Measurements from ENCODE around the gene MIPOL1. TPM values are rescaled to one million over a fixed set of nuclear protein-coding genes. Genes with fewer than 3 reads are reported as not detected.

The MIPOL1 gene
- total and polyA plus RNA-seq, 4 donors, result 0.51 to 6.6 (median 1.9) TPM

DNA sequence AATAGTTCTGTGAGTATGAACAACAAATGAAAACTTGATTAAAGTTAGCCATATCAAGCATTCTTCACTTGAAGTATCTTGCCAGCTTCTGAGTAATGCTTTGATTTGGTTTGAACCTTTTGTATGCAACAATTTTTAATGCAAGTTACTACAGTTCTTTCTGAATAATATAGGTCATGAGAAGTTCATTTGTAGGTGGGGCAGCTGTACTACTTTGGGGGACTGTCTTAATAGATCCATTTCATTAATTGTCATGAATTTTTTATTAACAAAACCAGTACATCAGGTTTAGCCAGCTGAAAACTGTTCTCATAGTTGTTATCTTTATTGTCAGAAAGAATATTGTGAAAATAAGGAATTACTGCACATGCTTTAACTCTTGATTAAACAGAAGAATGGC is 254.6 kb downstream of the MIPOL1 start:
- H3K27me3 ChIP-seq (ENCODE audit: control insufficient read depth in 4 of 4, insufficient read depth in 4 of 4, low read length in 3 of 4), result no peaks in the 10 kb centered on the region
- no peak overlapping the region for H3K4me3 ChIP-seq (ENCODE audit: low read depth in 1 of 3, low read length in 3 of 3)
- no peak for DNase-seq (ENCODE audit: low spot score)

DNA sequence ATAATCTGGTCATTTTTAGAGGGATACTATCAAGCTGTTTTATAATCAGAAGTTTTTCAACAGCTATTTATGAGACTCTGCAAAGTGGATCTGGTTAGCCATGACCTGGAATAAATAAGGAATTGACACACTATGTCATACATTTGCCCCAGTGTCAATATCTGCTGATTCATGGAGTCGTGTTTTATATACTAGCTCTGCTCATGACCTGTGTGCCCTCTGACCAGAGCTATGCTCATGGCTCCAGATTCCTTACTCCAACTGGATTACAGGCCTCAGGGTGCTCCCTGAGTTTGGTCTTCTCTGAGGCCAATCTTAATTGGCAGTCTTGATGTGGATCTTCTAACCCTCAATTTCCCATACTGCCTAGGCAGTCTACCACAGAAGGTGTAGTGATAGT is 256.2 kb downstream of the MIPOL1 start:
- Histone ChIP-seq H3K27me3 (ENCODE audit: control insufficient read depth in 4 of 4, insufficient read depth in 4 of 4, low read length in 3 of 4) (no peaks in the 10 kb centered on the region), H3K9me3 (ENCODE audit: control insufficient read depth in 4 of 4, low read length in 3 of 4) (no peaks in the 10 kb centered on the region), H3K4me3 (ENCODE audit: low read depth in 1 of 3, low read length in 3 of 3) (no peak overlapping the region), H3K4me1 (ENCODE audit: control insufficient read depth in 4 of 4, insufficient read depth in 4 of 4, low read length in 3 of 4) (no peaks in the 10 kb centered on the region), H3K9ac (ENCODE audit: low read depth in 1 of 2, low read length in 2 of 2) (no peak overlapping the region), H3K27ac (ENCODE audit: low read depth in 1 of 2, low read length in 2 of 2) (no peak overlapping the region), H3K36me3 (ENCODE audit: control insufficient read depth in 4 of 4, insufficient read depth in 3 of 4, low read depth in 1 of 4, low read length in 3 of 4) (no peaks in the 10 kb centered on the region)
- no peak for DNase-seq (ENCODE audit: low spot score)
- 73% methylated on average over 1 of the region's 1 CpG for WGBS
- TF ChIP-seq NR2F2 (IDR thresholded peaks at IDR 0.05) (no peak), TAF1 (conservative IDR thresholded peaks at IDR 0.05) (no peak), SP1 (IDR thresholded peaks at IDR 0.05) (no peak)
- TF ChIP-seq, protein P1, sequence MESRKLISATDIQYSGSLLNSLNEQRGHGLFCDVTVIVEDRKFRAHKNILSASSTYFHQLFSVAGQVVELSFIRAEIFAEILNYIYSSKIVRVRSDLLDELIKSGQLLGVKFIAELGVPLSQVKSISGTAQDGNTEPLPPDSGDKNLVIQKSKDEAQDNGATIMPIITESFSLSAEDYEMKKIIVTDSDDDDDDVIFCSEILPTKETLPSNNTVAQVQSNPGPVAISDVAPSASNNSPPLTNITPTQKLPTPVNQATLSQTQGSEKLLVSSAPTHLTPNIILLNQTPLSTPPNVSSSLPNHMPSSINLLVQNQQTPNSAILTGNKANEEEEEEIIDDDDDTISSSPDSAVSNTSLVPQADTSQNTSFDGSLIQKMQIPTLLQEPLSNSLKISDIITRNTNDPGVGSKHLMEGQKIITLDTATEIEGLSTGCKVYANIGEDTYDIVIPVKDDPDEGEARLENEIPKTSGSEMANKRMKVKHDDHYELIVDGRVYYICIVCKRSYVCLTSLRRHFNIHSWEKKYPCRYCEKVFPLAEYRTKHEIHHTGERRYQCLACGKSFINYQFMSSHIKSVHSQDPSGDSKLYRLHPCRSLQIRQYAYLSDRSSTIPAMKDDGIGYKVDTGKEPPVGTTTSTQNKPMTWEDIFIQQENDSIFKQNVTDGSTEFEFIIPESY (IDR thresholded peaks at IDR 0.05), result no peak
- TF ChIP-seq, protein P2, sequence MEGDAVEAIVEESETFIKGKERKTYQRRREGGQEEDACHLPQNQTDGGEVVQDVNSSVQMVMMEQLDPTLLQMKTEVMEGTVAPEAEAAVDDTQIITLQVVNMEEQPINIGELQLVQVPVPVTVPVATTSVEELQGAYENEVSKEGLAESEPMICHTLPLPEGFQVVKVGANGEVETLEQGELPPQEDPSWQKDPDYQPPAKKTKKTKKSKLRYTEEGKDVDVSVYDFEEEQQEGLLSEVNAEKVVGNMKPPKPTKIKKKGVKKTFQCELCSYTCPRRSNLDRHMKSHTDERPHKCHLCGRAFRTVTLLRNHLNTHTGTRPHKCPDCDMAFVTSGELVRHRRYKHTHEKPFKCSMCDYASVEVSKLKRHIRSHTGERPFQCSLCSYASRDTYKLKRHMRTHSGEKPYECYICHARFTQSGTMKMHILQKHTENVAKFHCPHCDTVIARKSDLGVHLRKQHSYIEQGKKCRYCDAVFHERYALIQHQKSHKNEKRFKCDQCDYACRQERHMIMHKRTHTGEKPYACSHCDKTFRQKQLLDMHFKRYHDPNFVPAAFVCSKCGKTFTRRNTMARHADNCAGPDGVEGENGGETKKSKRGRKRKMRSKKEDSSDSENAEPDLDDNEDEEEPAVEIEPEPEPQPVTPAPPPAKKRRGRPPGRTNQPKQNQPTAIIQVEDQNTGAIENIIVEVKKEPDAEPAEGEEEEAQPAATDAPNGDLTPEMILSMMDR (IDR thresholded peaks at IDR 0.05; ENCODE audit: low read depth, low read length, missing input control), result no peak
- TF ChIP-seq, protein P3, sequence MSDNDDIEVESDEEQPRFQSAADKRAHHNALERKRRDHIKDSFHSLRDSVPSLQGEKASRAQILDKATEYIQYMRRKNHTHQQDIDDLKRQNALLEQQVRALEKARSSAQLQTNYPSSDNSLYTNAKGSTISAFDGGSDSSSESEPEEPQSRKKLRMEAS (IDR thresholded peaks at IDR 0.05), result no peak

More for the DNA sequence above, 254.6 kb downstream of the MIPOL1 start:
- no peak overlapping the region for H3K27ac ChIP-seq (ENCODE audit: low read depth in 1 of 2, low read length in 2 of 2)
- H3K4me1 ChIP-seq (ENCODE audit: control insufficient read depth in 4 of 4, insufficient read depth in 4 of 4, low read length in 3 of 4), result peaks cover 0 to 10% (median 4%) of the 10 kb centered on the region in 4 donors
- TF ChIP-seq RAD21 (IDR thresholded peaks at IDR 0.05), result no peak
- TF ChIP-seq, protein P1 (IDR thresholded peaks at IDR 0.05), result no peak
- TF ChIP-seq, protein P4, sequence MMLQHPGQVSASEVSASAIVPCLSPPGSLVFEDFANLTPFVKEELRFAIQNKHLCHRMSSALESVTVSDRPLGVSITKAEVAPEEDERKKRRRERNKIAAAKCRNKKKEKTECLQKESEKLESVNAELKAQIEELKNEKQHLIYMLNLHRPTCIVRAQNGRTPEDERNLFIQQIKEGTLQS (IDR thresholded peaks at IDR 0.05), result no peak
- TF ChIP-seq TAF1 (conservative IDR thresholded peaks at IDR 0.05), result no peak
- TF ChIP-seq, protein P3 (IDR thresholded peaks at IDR 0.05), result no peak
- TF ChIP-seq NR2F2 (IDR thresholded peaks at IDR 0.05), result no peak
- no peak for TF ChIP-seq GABPA (IDR thresholded peaks at IDR 0.05 in 1 of 2, conservative IDR thresholded peaks at IDR 0.05 in 1 of 2)
- TF ChIP-seq, protein P2 (IDR thresholded peaks at IDR 0.05; ENCODE audit: low read depth, low read length, missing input control), result no peak
- TF ChIP-seq, protein P5, sequence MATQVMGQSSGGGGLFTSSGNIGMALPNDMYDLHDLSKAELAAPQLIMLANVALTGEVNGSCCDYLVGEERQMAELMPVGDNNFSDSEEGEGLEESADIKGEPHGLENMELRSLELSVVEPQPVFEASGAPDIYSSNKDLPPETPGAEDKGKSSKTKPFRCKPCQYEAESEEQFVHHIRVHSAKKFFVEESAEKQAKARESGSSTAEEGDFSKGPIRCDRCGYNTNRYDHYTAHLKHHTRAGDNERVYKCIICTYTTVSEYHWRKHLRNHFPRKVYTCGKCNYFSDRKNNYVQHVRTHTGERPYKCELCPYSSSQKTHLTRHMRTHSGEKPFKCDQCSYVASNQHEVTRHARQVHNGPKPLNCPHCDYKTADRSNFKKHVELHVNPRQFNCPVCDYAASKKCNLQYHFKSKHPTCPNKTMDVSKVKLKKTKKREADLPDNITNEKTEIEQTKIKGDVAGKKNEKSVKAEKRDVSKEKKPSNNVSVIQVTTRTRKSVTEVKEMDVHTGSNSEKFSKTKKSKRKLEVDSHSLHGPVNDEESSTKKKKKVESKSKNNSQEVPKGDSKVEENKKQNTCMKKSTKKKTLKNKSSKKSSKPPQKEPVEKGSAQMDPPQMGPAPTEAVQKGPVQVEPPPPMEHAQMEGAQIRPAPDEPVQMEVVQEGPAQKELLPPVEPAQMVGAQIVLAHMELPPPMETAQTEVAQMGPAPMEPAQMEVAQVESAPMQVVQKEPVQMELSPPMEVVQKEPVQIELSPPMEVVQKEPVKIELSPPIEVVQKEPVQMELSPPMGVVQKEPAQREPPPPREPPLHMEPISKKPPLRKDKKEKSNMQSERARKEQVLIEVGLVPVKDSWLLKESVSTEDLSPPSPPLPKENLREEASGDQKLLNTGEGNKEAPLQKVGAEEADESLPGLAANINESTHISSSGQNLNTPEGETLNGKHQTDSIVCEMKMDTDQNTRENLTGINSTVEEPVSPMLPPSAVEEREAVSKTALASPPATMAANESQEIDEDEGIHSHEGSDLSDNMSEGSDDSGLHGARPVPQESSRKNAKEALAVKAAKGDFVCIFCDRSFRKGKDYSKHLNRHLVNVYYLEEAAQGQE (IDR thresholded peaks at IDR 0.05), result no peak
- TF ChIP-seq SP1 (IDR thresholded peaks at IDR 0.05), result no peak
- no peak for TF ChIP-seq YY1 (IDR thresholded peaks at IDR 0.05)
- no peak for TF ChIP-seq FOXA1 (IDR thresholded peaks at IDR 0.05)
- TF ChIP-seq HNF4G (IDR thresholded peaks at IDR 0.05), result no peak
- no peak for TF ChIP-seq JUND (IDR thresholded peaks at IDR 0.05)
- TF ChIP-seq EGR1 (IDR thresholded peaks at IDR 0.05; ENCODE audit: low read depth in 2 of 2), result no peak
- no peak for TF ChIP-seq RXRA (IDR thresholded peaks at IDR 0.05)
- TF ChIP-seq HNF4A (conservative IDR thresholded peaks at IDR 0.05), result no peak
- no peaks in the 10 kb centered on the region for H3K36me3 ChIP-seq (ENCODE audit: control insufficient read depth in 4 of 4, insufficient read depth in 3 of 4, low read depth in 1 of 4, low read length in 3 of 4)
- H3K9me3 ChIP-seq (ENCODE audit: control insufficient read depth in 4 of 4, low read length in 3 of 4), result no peaks in the 10 kb centered on the region
- H3K9ac ChIP-seq (ENCODE audit: low read depth in 1 of 2, low read length in 2 of 2), result no peak overlapping the region
